ENCODE measurements around the gene FAM120B. TPM values are rescaled to one million over a fixed set of nuclear protein-coding genes. Genes with fewer than 3 reads are reported as not detected.

The FAM120B gene
- total RNA-seq, 1 experiment from 2014 or later, result 25.2 TPM

DNA sequence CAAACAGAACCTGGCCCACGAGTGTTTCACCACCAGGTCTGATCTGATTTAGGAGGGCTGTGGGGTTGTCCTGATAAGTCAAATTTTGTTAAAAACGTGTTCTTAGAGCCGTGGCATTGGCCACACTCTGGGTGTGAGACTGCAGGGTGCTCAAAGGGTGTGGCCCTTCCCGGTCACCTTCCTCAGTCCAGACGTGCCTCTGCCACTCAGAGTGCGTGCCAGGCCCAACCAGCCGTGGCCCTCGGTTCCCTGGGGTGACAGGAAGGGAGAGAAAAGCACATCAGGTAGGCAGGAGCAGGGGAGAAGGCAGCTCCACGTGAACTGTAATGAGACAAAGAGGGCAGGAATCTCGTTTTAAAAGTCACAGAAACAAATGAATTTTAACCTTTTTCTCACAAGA is 115.4 kb downstream of the FAM120B start (continued):
- TF ChIP-seq, protein P1, sequence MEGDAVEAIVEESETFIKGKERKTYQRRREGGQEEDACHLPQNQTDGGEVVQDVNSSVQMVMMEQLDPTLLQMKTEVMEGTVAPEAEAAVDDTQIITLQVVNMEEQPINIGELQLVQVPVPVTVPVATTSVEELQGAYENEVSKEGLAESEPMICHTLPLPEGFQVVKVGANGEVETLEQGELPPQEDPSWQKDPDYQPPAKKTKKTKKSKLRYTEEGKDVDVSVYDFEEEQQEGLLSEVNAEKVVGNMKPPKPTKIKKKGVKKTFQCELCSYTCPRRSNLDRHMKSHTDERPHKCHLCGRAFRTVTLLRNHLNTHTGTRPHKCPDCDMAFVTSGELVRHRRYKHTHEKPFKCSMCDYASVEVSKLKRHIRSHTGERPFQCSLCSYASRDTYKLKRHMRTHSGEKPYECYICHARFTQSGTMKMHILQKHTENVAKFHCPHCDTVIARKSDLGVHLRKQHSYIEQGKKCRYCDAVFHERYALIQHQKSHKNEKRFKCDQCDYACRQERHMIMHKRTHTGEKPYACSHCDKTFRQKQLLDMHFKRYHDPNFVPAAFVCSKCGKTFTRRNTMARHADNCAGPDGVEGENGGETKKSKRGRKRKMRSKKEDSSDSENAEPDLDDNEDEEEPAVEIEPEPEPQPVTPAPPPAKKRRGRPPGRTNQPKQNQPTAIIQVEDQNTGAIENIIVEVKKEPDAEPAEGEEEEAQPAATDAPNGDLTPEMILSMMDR (IDR thresholded peaks at IDR 0.05 in 2 of 3, conservative IDR thresholded peaks at IDR 0.05 in 1 of 3; ENCODE audit: borderline replicate concordance in 1 of 3, insufficient read depth in 1 of 3, low read depth in 2 of 3, low read length in 2 of 3), result no peak
- TF ChIP-seq ZNF274 (IDR thresholded peaks at IDR 0.05; ENCODE audit: low read depth, low read length) (no peak), ATF3 (IDR thresholded peaks at IDR 0.05) (no peak), RAD21 (IDR thresholded peaks at IDR 0.05; ENCODE audit: low read depth) (no peak)

DNA sequence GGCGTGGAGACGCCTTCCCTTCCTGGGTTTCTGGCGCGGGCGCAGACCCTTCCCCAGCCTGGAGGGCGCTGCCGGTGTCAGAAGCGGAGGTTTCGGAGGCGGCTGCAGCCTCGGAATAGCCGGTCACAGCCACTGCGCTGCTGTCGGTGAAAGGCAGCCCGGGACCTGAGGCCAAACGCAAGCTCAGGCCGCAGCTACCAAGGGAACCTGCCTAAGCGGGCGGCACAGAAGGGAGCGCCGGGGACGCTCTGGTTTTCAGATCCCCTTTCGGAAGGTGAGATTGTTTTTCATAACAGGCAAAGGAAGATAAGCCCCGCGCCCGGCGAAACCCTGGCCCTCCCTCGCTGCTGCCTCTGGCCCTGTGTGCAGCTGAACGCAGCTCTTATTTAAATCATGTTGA is 116.5 kb downstream of the FAM120B start:
- H3K4me1 ChIP-seq (ENCODE audit: control insufficient read depth in 1 of 2, insufficient read depth in 2 of 2, low read length in 2 of 2), result no peaks in the 10 kb centered on the region
- intact Hi-C loops (cut with micrococcal nuclease), result no loop called here
- H3K27ac ChIP-seq (ENCODE audit: low read depth, low read length), result no peak overlapping the region
- no peaks in the 10 kb centered on the region for H3K9me3 ChIP-seq (ENCODE audit: control insufficient read depth in 1 of 2, insufficient read depth in 1 of 2, low read depth in 1 of 2, low read length in 2 of 2)
- H3K4me2 ChIP-seq (ENCODE audit: low read length), result no peak overlapping the region
- no TSS peak for BruUV-seq (replicated peaks)
- peaks cover 18% of the 10 kb centered on the region; the same call in 1 of the 2 replicates for H3K27me3 ChIP-seq (ENCODE audit: insufficient read depth, low read length)
- ChIA-PET RAD21 (ENCODE audit: low non-redundant PET in 1 of 2, low total read pairs in 2 of 2, uncharacterized antibody in 2 of 2, unreplicated experiment in 2 of 2) (no interaction called here), CTCF (no interaction called here), POLR2A (no interaction called here)
- TF ChIP-seq EGR1 (IDR thresholded peaks at IDR 0.05; ENCODE audit: low read depth), result no peak
- TF ChIP-seq ZBTB33 (IDR thresholded peaks at IDR 0.05; ENCODE audit: extremely low read depth, insufficient replicate concordance, low read length), result no peak
- no peak for TF ChIP-seq JUND (IDR thresholded peaks at IDR 0.05)
- TF ChIP-seq FOSL1 (IDR thresholded peaks at IDR 0.05; ENCODE audit: low read depth), result no peak
- no peak for TF ChIP-seq TCF7L2 (IDR thresholded peaks at IDR 0.05; ENCODE audit: borderline replicate concordance, extremely low read depth, insufficient read depth, insufficient read length)
- no peak for TF ChIP-seq CEBPB (IDR thresholded peaks at IDR 0.05; ENCODE audit: low read depth)
- TF ChIP-seq, protein P1 (IDR thresholded peaks at IDR 0.05 in 2 of 3, conservative IDR thresholded peaks at IDR 0.05 in 1 of 3; ENCODE audit: borderline replicate concordance in 1 of 3, insufficient read depth in 1 of 3, low read depth in 2 of 3, low read length in 2 of 3), result no peak
- TF ChIP-seq, protein P2, sequence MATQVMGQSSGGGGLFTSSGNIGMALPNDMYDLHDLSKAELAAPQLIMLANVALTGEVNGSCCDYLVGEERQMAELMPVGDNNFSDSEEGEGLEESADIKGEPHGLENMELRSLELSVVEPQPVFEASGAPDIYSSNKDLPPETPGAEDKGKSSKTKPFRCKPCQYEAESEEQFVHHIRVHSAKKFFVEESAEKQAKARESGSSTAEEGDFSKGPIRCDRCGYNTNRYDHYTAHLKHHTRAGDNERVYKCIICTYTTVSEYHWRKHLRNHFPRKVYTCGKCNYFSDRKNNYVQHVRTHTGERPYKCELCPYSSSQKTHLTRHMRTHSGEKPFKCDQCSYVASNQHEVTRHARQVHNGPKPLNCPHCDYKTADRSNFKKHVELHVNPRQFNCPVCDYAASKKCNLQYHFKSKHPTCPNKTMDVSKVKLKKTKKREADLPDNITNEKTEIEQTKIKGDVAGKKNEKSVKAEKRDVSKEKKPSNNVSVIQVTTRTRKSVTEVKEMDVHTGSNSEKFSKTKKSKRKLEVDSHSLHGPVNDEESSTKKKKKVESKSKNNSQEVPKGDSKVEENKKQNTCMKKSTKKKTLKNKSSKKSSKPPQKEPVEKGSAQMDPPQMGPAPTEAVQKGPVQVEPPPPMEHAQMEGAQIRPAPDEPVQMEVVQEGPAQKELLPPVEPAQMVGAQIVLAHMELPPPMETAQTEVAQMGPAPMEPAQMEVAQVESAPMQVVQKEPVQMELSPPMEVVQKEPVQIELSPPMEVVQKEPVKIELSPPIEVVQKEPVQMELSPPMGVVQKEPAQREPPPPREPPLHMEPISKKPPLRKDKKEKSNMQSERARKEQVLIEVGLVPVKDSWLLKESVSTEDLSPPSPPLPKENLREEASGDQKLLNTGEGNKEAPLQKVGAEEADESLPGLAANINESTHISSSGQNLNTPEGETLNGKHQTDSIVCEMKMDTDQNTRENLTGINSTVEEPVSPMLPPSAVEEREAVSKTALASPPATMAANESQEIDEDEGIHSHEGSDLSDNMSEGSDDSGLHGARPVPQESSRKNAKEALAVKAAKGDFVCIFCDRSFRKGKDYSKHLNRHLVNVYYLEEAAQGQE (IDR thresholded peaks at IDR 0.05; ENCODE audit: low read depth), result no peak
- TF ChIP-seq EZH2phosphoT487 (IDR thresholded peaks at IDR 0.05; ENCODE audit: borderline replicate concordance), result no peak
- ATAC-seq, result no peak
- no peak for DNase-seq (ENCODE audit: low read depth, low spot score)
- H3K9me2 ChIP-seq (ENCODE audit: insufficient read depth), result no peaks in the 10 kb centered on the region
- H3K4me3 ChIP-seq (replicated peaks in 1 of 2; ENCODE audit: low read depth in 1 of 2, low read length in 2 of 2), result no peak overlapping the region
- no peak overlapping the region for H3K9ac ChIP-seq (ENCODE audit: low read length)
- no peak overlapping the region for H2AFZ ChIP-seq (ENCODE audit: low read depth, low read length, poor library complexity, severe bottlenecking)
- H3K36me3 ChIP-seq (ENCODE audit: control insufficient read depth in 1 of 2, insufficient read depth in 2 of 2, low read length in 2 of 2), result no peaks in the 10 kb centered on the region
- H4K20me1 ChIP-seq (ENCODE audit: insufficient read depth), result no peaks in the 10 kb centered on the region
- no peaks in the 10 kb centered on the region for H3K79me2 ChIP-seq (ENCODE audit: insufficient read depth, low read length)

Data from HCT116 (cell line).